Stimulated activated naive CD8-positive, alpha-beta T cell treated with anti-CD3 and anti-CD28 coated beads, Interleukin-15, amount 100 ng/mL, for 72 hours (primary cell): Measurements from ENCODE around the gene TBX18.

ENCODE experiments used
- ATAC-seq: fragments of 150-1000 bp; cut with Tn5 transposase; 2 replicates; pipeline ENCODE4 v1.10.0; 2021; ENCODE audit warnings: mild to moderate bottlenecking, moderate library complexity
- DNase-seq, 2 donors: peaks; one replicate each; pipeline ENCODE4 v3.0.0; 2021 to 2022
- H3K27ac Mint-ChIP-seq, 2 donors: one replicate each; pipeline ENCODE4 v1.8.0; 2022; ENCODE audit warnings: mild to moderate bottlenecking in 2 of 2, mixed read lengths in 2 of 2, moderate library complexity in 2 of 2
- H3K27me3 Mint-ChIP-seq: one replicate; pipeline ENCODE4 v1.8.0; 2022; ENCODE audit warnings: mixed read lengths
- H3K4me1 Mint-ChIP-seq: one replicate; pipeline ENCODE4 v1.8.0; 2022; ENCODE audit warnings: mild to moderate bottlenecking, mixed read lengths
- H3K4me3 Mint-ChIP-seq, 2 donors: one replicate each; pipeline ENCODE4 v1.8.0; 2022; ENCODE audit warnings: mild to moderate bottlenecking in 2 of 2, mixed read lengths in 2 of 2, moderate library complexity in 1 of 2
- H3K9me3 Mint-ChIP-seq, 2 donors: one replicate each; pipeline ENCODE4 v1.8.0; 2022; ENCODE audit warnings: mixed read lengths in 2 of 2

TBX18 gene

DNA sequence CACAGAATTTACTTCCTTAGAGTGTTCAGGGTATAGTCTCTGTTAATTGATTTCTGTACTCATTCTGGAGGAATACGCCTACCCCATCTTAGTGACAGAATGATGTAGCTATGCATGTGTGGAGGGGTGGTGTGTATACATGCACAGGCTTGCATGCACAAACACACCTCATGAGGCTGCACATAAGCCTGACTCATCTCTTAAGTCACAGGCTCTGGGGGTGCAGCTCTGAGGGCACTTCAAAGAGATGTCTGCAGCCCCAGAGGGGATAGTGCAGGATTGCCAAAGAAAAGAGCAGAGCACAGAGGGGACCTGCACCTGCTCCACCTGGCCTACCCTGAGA lies 24.6 kb downstream of the TBX18 start:
- Mint-ChIP-seq H3K9me3 (no peaks in the 10 kb centered on the region), H3K27ac (no peak overlapping the region), H3K4me1 (no peaks in the 10 kb centered on the region), H3K27me3 (peaks cover 15% of the 10 kb centered on the region), H3K4me3 (no peak overlapping the region)
- DNase-seq (no peak), ATAC-seq (no peak)

DNA sequence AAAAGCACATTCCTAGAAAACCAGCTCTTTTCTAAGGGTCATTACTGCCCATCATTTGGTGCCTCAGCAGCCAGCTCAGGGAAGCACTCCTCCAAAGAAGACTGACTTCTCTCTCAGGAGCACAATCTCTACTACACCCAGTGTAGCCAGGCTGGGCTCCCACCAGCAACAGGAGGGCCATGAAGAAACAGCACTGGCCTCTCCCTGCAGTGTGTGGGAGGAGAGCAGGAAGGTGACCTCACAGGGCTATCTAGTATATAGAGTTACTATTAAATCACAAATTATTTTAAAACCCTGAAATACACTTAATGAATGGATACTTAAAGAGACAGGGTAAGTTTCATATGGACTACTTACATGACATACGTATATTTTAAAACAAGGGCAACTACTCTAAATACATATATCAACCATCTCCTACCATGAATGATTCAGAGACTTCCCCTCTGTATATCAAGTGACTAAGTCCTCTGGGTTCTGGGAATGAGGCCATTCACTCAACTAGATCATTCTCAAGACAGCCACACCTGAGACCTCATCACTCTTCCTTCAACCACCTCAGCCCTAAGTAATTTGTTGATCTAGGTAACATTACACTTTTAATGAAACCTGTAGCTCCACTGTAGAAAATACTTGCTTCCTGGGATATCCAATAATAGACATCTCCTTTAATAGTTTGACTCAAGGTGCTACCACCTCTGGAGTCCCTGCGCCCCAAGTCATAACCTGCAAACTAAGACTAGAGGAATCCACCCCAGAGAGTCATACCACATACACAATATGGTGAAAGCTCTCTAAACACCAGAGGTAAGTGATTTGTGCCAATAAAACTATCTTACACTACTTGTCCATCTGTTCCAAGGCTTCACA lies 25.2 kb downstream of the TBX18 start:
- Mint-ChIP-seq H3K9me3 (no peaks in the 10 kb centered on the region), H3K27me3 (peaks cover 15% of the 10 kb centered on the region), H3K4me3 (no peak overlapping the region), H3K4me1 (no peaks in the 10 kb centered on the region), H3K27ac (no peak overlapping the region)
- ATAC-seq, result no peak
- DNase-seq, result no peak

DNA sequence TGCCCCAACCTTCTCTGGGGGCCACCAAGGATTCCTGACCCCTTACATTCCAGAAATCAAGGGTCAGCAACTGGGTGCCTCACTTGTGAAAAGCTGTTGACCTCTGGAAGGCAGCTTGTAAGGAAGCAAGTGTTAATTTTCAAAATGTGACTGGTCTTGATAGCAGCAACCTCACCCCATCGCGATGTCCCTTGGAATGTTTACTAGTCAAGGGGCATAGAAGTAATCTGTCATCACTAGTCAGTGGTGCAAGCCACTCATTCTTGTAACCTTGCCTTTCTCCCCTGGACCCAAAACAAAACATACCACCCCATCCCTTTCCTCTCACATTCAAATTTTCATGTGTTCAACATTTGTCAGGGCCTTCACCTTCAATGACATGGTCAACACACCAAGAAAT lies 30.5 kb downstream of the TBX18 start:
- no peak for ATAC-seq
- Mint-ChIP-seq H3K4me3 (no peak overlapping the region), H3K27ac (no peak overlapping the region), H3K4me1 (no peaks in the 10 kb centered on the region), H3K27me3 (peaks cover 7% of the 10 kb centered on the region), H3K9me3 (no peaks in the 10 kb centered on the region)
- no peak for DNase-seq

DNA sequence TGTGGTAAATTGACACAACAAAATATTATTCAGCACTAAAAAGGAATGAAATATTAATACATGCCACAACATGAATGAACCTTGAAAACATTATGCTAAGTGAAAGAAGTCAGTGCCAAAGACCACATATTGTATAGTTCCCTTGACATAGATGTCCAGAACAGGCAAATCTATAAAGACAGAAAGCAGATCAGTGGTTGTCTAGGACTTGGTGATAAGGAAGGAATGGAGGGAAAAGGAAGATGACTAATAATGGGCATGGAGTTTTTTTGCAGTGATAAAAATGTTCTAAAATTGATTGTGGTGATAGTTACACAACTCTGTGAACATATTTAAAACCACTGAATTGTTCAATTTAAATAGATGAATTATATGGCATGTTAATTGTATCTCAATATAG lies 32.5 kb downstream of the TBX18 start:
- Mint-ChIP-seq H3K4me3 (no peak overlapping the region), H3K27me3 (peaks cover 3% of the 10 kb centered on the region), H3K27ac (no peak overlapping the region), H3K9me3 (no peaks in the 10 kb centered on the region), H3K4me1 (no peaks in the 10 kb centered on the region)
- no peak for ATAC-seq
- DNase-seq, result no peak

DNA sequence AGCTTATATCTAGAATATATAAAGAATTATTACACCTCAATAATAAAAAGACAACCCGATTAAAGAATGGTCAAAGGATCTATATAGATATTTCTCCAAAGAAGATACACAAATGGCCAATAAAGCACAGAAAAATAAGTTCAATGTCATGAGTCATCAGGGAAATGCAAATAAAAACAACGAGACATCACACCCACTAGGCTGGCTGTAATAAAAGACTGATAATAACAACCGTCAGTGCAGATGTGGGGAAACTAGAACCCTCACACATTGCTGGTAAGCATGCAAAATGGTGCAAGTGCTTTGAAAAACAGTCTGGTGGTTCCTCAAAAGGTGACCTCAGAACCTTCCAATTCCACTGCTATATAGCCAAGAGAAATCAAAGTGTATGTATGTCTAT lies 33.0 kb downstream of the TBX18 start:
- DNase-seq (no peak), ATAC-seq (no peak)
- H3K4me3 Mint-ChIP-seq, result no peak overlapping the region
- H3K9me3 Mint-ChIP-seq, result no peaks in the 10 kb centered on the region
- no peaks in the 10 kb centered on the region for H3K4me1 Mint-ChIP-seq
- H3K27ac Mint-ChIP-seq, result no peak overlapping the region
- no peaks in the 10 kb centered on the region for H3K27me3 Mint-ChIP-seq

DNA sequence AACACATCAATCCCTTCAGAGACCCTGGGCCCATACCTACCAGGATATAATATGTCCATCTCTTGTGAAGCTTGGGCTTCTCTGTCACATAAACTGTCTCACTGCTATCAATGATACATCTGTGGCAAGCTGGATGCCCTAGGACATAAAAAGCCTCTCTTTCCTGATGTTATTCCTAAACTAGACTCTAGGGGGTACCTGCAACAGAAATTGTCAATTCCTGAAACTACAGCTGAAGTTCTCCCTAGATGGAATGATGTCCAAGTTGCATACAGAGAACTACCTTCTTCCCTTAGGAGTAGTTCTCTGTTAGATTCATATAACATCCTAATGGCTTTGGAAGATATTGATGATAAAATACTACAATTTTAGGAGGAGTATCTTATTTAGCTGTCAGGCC lies 35.8 kb downstream of the TBX18 start:
- no peak for ATAC-seq

DNA sequence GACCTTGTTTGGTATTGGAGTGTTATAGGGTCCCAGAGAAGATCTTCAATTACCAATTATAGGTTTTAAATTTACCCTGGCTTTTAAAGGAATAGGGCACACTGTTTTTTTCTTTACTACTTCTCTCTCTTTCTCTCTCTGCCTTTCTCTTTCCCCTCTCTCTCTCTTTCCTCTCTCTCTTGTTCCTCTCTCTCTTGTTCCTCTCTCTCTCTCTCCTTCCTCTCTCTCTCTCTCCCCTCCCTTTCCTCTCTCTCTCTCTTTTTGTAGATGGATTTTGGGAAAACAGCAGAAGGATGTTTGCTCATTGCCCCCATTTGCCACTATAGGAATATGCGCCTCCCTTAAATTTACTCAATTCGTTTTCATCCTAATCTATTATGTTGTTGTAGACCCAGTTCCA lies 45.2 kb downstream of the TBX18 start:
- Mint-ChIP-seq H3K4me1 (no peaks in the 10 kb centered on the region), H3K9me3 (peaks cover 0 to 6% of the 10 kb centered on the region in 2 donors), H3K27ac (no peak overlapping the region), H3K27me3 (no peaks in the 10 kb centered on the region), H3K4me3 (no peak overlapping the region)
- DNase-seq (no peak), ATAC-seq (no peak)

More for the DNA sequence above, 35.8 kb downstream of the TBX18 start:
- H3K27ac Mint-ChIP-seq, result no peak overlapping the region
- no peaks in the 10 kb centered on the region for H3K27me3 Mint-ChIP-seq
- no peak overlapping the region for H3K4me3 Mint-ChIP-seq
- H3K9me3 Mint-ChIP-seq, result no peaks in the 10 kb centered on the region
- no peak for DNase-seq
- no peaks in the 10 kb centered on the region for H3K4me1 Mint-ChIP-seq

DNA sequence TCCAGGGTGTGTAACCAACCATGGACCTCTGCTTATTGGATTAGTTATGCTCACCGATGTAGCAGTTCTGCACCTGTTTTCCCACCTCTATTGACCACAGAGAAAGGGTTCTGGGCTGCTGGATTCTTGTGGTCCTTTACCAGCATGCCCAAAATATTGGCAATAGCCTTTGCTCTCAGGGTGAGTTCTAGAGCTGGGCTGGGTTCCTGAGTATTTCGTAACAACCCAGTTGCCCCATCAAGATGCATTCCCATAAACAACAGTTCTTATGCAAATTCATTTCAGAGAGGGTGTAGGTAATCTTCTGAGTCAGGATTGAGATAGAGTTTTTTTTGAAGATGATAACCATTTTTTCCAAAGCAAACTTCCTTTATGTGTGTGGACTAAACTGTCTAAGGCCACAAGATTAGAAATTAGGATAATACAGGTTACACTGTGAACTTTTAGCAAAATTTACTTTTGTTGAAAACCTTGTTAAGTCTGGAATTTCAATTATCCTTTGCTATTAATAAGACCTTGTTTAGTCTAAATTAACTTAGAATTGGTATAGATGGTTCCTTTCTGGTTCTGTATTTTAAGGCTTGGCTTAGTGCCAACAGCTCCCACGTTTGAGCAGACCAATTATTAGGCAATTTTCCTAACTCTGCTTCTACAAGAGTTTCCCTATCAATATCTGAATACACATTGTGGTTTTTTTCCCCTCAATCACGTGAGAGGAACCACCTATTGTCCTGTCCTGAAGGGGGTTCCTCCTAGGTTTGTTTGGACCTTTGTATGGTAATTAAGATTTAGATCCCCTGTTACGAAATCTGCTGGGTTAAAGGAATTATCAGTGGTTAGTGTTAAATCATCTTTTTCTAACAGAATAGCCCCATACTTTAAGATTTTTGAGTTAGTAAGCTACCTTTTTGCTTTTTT lies 46.1 kb downstream of the TBX18 start:
- ATAC-seq (no peak), DNase-seq (no peak)
- no peaks in the 10 kb centered on the region for H3K4me1 Mint-ChIP-seq

DNA sequence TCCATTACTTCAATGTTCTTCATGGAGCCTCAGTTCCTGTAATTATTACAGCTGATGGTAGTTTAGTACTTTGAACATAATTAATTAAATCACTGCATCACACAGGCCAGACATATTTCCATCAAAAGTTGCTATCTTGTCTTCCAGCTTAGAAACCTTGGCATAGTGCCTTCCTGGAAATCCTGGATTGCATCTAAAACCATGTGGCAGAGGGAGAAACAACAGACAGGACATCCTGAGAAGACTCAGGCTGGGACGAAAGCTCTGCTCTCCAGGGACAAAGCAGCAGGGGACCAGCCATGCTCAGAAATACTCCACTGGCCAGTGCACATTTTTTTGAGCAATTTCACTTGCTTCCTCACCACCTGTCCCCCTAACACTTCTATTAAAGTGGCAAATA lies 55.3 kb downstream of the TBX18 start:
- H3K27ac Mint-ChIP-seq, result no peak overlapping the region
- no peaks in the 10 kb centered on the region for H3K4me1 Mint-ChIP-seq
- H3K4me3 Mint-ChIP-seq, result no peak overlapping the region
- no peaks in the 10 kb centered on the region for H3K9me3 Mint-ChIP-seq
- DNase-seq (no peak), ATAC-seq (no peak)
- no peaks in the 10 kb centered on the region for H3K27me3 Mint-ChIP-seq

More for the DNA sequence above, 46.1 kb downstream of the TBX18 start:
- Mint-ChIP-seq H3K9me3 (peaks cover 0 to 6% of the 10 kb centered on the region in 2 donors), H3K4me3 (no peak overlapping the region), H3K27me3 (no peaks in the 10 kb centered on the region), H3K27ac (no peak overlapping the region)

DNA sequence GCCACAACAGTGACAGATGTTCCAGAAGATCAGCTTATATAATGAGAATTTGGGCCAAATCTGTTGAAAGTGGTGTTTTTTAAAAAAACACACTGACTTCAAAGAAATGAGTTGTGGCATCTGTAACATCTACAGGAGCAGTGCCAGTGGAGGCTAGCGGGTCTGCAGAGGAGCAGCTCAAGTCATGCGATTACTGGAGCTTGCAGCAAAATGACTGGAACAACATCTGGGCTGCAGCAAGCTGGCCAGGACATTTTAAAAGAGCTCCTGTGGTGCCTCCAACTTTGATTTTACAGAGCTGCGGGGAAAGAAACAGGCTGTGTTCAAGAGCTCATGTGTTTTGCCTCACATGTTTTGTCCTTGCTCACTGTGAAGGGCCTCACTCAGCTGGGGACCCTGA lies 57.2 kb downstream of the TBX18 start:
- H3K4me3 Mint-ChIP-seq, result no peak overlapping the region
- H3K9me3 Mint-ChIP-seq, result no peaks in the 10 kb centered on the region
- ATAC-seq (no peak), DNase-seq (no peak)
- H3K4me1 Mint-ChIP-seq, result no peaks in the 10 kb centered on the region
- H3K27me3 Mint-ChIP-seq, result no peaks in the 10 kb centered on the region
- H3K27ac Mint-ChIP-seq, result no peak overlapping the region

DNA sequence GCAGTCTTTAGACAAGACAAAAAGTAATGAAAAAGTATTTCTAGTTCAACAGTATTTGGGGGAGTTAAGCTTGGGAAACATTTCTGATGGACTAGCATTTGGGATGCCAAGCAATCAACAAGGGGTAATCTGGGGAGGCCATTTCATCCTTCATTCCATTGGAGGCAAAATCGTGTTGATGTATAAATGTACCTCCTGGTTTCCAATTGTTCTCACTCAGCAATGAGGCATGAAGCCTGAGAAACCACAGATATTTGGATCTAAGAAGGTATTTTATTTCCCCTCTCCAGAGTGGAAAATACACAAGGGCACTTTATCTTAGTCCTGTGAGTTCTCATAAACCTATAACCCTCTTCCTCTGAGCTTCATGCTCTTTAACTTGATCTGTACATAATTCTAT lies 68.2 kb downstream of the TBX18 start:
- no peak for ATAC-seq
- Mint-ChIP-seq H3K27me3 (peaks cover 6% of the 10 kb centered on the region), H3K4me1 (no peaks in the 10 kb centered on the region), H3K4me3 (no peak overlapping the region), H3K9me3 (no peaks in the 10 kb centered on the region), H3K27ac (no peak overlapping the region)
- no peak for DNase-seq

DNA sequence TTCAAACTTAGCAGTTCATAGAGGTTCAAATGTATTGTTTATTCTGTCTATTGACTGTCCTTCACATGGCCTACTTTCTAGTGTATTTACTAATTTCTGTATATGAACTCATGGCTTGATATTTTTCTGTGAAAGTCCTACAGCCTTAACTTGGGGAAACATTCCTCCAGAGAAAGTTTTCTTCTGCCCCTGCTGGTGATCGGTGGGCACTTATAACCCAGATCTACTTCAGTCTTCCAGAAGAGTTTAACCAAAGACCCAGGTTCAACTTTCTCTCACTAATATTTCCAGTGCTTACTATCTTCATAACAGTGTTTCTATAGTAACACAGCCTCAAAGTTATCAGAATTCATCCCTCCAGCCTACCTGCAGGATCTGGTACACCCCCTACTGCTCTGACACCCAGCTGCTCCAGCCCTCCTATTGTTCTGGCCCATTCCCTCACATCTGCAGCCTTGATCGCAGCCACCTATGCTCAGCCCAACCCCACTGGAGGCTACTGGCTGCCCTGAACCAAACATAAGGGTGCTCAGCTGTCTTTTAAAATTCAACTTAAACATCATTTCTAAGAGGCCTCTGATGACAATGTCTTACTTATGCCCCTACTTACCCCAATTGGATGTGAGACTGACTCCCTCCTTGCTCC lies 72.3 kb downstream of the TBX18 start:
- no peak for ATAC-seq
- peaks cover 6% of the 10 kb centered on the region for H3K27me3 Mint-ChIP-seq
- DNase-seq, result no peak
- H3K27ac Mint-ChIP-seq, result no peak overlapping the region
- H3K4me1 Mint-ChIP-seq, result no peaks in the 10 kb centered on the region
- no peak overlapping the region for H3K4me3 Mint-ChIP-seq
- H3K9me3 Mint-ChIP-seq, result no peaks in the 10 kb centered on the region

DNA sequence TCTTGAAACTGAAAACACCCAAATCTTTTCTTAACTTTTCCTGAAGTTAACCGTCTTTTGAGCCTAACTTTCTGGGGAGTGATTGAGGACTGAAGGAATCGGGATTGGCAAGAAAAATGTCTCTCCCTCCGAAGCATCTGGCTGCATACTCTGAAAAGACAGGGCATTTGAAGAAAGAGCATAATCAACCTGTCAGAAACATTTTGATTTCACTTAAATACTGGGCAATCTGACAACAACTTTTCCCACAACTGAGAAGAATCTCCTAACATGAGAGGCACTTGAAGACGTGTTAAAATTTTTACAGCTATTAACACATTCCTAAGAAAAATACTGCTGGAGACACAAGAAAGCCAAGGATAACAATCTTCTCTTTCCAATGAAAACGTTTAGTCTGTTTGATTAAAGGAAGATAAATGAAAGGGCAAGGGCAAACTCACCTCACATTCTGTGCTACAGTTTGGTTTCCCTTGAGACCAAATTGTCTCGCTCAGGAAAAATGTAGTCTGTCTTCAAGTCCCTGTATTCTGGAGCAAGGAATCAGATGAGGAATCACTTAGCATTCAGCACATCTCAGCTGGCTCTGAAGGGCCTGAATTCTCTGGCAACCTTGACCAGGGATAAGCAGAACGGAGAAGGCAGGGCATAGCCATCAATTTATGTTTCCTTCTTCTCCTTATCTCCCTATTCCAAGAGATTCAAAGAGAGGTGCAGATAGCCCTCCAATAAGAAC lies 76.1 kb downstream of the TBX18 start:
- no peak for DNase-seq
- H3K4me1 Mint-ChIP-seq, result no peaks in the 10 kb centered on the region
- ATAC-seq, result no peak

DNA sequence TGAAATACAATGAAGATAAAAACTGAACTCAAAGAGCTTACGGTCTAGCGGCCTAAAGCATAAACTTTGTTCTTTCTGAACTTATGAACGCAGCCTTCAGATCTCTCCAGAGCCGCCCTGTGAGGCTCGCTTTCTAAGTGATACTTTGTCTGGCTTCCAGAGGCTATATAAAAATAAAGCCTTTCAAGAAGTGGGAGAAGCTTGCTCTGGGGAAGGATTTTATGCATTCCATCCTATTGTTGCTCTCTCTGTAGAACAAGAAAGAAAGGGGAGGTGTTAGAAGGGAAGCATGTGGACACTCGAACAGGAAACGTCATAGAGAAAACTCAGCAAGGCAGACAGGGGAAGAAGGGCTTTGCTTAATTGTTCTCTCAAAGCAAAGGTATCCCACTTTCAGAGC lies 77.0 kb downstream of the TBX18 start:
- H3K4me1 Mint-ChIP-seq, result no peaks in the 10 kb centered on the region
- peaks cover 6% of the 10 kb centered on the region for H3K27me3 Mint-ChIP-seq
- H3K27ac Mint-ChIP-seq, result no peak overlapping the region
- H3K9me3 Mint-ChIP-seq, result no peaks in the 10 kb centered on the region
- no peak overlapping the region for H3K4me3 Mint-ChIP-seq
- DNase-seq (no peak), ATAC-seq (no peak)

More for the DNA sequence above, 76.1 kb downstream of the TBX18 start:
- peaks cover 6% of the 10 kb centered on the region for H3K27me3 Mint-ChIP-seq
- H3K27ac Mint-ChIP-seq, result no peak overlapping the region
- no peaks in the 10 kb centered on the region for H3K9me3 Mint-ChIP-seq
- no peak overlapping the region for H3K4me3 Mint-ChIP-seq

DNA sequence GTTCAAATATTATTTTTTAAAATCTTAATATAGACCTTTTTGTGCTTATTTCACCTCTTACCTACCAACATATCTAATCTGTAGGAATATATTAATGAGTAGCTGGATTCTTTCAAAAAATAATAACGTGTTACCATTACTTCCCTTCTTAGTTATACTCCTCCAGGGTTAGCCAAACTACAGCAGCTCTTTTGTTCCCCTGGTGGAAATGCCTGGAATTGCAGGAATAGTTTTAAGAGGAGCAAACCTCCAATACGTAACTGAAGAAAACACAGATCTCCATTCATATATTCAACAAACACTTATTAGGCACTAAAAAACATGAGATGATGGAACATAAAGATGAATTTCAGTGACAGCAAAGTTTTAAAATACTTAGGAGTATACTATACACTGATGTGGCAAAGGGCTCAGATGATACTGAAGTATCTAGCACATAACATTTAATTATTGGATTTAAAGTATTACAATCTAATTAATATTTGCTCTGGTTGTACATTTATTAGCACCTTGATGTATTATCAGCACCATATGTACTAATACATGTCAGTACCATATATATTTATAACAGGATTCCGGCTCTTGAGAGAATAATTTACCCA lies 78.3 kb downstream of the TBX18 start:
- ATAC-seq, result no peak

More for the DNA sequence above, 78.3 kb downstream of the TBX18 start:
- Mint-ChIP-seq H3K4me1 (no peaks in the 10 kb centered on the region), H3K27me3 (no peaks in the 10 kb centered on the region), H3K9me3 (no peaks in the 10 kb centered on the region), H3K4me3 (no peak overlapping the region), H3K27ac (no peak overlapping the region)
- DNase-seq, result no peak
